Measurements from ENCODE around the gene CRIP1. TPM values are rescaled to one million over a fixed set of nuclear protein-coding genes. Genes with fewer than 3 reads are reported as not detected.

Gene CRIP1
- total RNA-seq, 2 experiments from 2014 or later: 285 to 286 TPM

GRCh38 chr14:105449276-105450122 lies 37.2 kb upstream of the CRIP1 start:
- ChIA-PET CTCF (no interaction called here), POLR2A (no interaction called here)

DNA sequence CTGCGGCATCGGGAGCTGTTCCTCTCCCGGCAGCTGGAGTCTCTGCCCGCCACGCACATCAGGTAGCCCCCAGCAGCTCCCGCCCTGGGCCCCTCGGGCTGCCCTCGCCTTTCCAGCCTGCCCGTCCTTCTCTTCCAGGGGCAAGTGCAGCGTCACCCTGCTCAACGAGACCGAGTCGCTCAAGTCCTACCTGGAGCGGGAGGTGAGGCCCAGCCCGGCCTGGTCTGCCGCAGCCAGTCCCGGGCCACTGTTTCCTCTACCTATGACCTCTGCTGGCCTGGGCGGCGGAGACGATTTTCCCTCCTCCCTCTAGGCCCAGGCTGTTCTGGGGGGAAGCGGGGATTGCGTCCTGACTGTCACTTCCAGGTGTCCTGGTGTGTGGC lies 36.6 kb upstream of the CRIP1 start:
- POLR2A ChIA-PET: no interaction called here

GRCh38 chr14:105450864-105451720 lies 35.6 kb upstream of the CRIP1 start:
- ChIA-PET CTCF (no interaction called here), POLR2A (no interaction called here)

More for the DNA sequence above, 36.6 kb upstream of the CRIP1 start:
- CTCF ChIA-PET: no interaction called here

- POLR2A ChIA-PET: no interaction called here
- CTCF ChIA-PET: interaction anchor here (0.9 kb wide), 1 partner anchor 30 kb away, joined by 3 read pairs; no protein-coding TSS in a partner anchor
These were observed 33.7 kb upstream of the CRIP1 start for GRCh38 chr14:105452963-105453362.

DNA sequence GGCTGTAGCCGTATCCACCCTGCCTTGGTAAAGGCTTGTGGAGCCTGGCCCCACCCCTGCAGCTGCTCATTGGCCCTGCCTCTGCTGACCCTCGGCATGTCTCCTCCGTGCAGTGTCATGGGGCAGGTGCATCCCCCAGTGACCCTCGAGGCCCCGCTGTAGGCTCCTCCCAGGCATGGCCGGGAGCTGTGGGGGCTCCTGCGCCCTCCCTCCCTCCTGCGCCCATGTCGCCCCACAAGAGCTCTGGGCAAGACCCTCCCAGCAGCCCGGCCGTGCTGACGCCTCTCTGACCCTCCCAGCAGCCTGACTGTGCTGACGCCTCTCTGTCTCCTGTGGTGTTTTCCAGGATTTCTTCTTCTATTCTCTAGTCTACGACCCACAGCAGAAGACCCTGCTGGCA lies 32.8 kb upstream of the CRIP1 start:
- ChIA-PET POLR2A (no interaction called here), CTCF (interaction anchor here (0.7 kb wide), 1 partner anchor 27 kb away, joined by 3 read pairs; no protein-coding TSS in a partner anchor)

DNA sequence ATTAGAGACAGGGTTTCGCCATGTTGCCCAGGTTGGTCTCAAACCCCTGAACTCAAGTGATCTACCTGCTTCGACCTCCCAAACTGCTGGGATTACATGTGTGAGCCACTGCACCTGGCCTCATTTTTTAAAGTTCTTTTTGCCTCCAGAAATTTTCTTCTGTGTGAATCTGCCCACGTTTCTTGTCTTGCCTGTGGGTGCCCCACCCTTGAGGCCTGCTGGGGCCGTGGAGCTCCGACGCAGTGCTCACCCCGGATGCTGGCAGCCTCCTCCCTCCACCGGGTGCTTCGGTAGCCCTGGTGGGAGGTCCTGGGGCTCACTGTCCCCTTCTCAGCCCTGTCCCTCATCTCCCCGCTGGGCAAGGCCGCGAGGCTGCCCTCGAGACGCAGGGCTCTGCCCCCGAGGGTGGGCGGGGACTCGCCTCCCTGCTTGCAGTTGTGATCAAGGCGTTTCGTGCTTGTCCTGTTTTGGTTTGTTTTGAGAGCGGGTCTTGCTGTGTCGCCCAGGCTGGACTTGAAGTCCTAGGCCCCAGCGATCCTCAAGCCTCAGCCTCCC lies 31.5 kb upstream of the CRIP1 start:
- CTCF ChIA-PET: no interaction called here

GRCh38 chr14:105455766-105456660 lies 30.7 kb upstream of the CRIP1 start:
- POLR2A ChIA-PET: no interaction called here

More for the DNA sequence above, 31.5 kb upstream of the CRIP1 start:
- POLR2A ChIA-PET: no interaction called here

GRCh38 chr14:105456736-105457617 lies 29.7 kb upstream of the CRIP1 start:
- POLR2A ChIA-PET: no interaction called here
- CTCF ChIA-PET: interaction anchor here (0.7 to 2.0 kb wide), 2 partner anchors 11 to 14 kb away, joined by 3 to 4 read pairs; no protein-coding TSS in a partner anchor

More at GRCh38 chr14:105455766-105456660, 30.7 kb upstream of the CRIP1 start:
- CTCF ChIA-PET: no interaction called here

DNA sequence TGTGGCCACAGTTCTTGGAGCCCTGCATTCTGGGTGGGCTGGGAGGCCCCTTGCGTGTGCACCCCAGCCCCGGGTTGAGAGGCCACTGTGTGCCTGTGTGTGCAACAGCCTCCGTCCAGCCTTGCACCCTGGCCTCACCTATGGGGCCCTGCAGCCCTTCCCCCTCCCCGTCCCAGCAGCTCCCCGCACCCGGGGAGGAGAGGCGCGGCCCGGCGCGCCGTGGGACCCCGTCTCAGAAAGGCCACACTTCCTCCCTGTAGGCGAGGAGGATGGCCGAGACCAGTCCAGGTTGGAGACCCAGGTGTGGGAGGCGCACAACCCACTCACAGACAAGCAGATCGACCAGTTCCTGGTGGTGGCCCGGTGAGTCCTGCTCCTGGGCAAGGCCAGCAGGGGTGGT lies 28.7 kb upstream of the CRIP1 start:
- POLR2A ChIA-PET: no interaction called here
- CTCF ChIA-PET: interaction anchor here (2.0 kb wide), 1 partner anchor 10 kb away, joined by 4 read pairs; no protein-coding TSS in a partner anchor

- ChIA-PET CTCF (interaction anchor here (2.0 kb wide), 1 partner anchor 10 kb away, joined by 4 read pairs; no protein-coding TSS in a partner anchor), POLR2A (no interaction called here)
These were observed 28.1 kb upstream of the CRIP1 start for GRCh38 chr14:105458571-105458970.

DNA sequence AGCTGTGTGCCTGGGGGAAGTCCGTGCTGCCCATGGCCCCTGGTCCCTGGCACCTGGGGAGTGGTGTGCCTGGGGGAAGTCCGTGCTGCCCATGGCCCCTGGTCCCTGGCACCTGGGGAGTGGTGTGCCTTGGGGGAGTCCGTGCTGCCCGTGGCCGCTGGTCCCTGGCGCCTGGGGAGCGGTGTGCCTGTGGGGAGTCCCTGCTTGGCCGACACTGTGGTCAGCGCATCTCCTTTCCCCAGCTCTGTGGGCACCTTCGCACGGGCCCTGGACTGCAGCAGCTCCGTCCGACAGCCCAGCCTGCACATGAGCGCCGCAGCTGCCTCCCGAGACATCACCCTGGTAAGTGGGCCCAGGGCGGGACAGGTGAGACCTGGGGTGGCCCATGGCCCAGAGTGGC lies 26.6 kb upstream of the CRIP1 start:
- ChIA-PET CTCF (no interaction called here), POLR2A (no interaction called here)

DNA sequence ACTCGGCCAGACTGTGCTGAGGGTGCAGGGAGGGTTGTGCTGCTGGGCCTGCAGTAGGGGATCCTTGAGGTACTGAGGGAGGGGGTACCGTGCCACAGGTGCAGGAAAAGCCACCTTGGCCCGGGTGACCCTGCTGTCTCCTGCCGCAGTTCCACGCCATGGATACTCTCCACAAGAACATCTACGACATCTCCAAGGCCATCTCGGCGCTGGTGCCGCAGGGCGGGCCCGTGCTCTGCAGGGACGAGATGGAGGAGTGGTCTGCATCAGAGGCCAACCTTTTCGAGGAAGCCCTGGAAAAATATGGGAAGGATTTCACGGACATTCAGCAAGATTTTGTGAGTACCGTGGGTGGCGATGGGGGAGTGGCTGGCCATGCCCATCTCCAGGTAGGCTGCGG lies 26.1 kb upstream of the CRIP1 start:
- POLR2A ChIA-PET: no interaction called here
- CTCF ChIA-PET: no interaction called here

DNA sequence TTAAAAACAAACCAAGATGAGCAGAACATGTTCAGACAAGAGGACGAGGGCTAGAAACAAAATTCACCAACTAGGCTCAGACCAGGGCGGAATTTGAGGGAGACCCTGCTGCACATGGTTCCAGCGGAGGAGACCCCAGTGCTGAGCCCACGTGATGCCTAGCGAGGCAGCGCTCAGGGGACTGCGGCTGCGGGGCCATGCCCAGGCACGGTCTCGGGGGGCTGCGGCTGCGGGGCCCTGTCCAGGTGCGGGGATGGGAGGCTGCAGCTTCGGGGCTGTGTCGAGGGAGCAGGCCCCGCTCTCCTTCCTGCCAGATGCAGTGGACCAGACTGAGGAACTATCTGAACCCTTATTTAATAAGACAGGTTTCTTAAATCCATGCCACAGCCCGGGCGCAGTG lies 24.8 kb upstream of the CRIP1 start:
- ChIA-PET CTCF (no interaction called here), POLR2A (no interaction called here)

DNA sequence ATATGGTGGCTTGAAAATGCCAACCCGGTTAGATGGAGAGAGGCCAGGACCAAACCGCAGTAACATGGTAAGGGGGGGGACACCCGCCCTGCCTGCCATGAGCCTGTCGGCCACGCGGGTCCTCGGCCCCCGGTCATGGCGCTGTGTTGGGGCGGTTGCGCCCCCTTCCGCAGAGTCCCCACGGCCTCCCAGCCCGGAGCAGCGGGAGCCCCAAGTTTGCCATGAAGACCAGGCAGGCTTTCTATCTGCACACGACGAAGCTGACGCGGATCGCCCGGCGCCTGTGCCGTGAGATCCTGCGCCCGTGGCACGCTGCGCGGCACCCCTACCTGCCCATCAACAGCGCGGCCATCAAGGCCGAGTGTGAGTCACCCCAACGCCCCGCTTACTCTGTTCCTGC lies 22.2 kb upstream of the CRIP1 start:
- ChIA-PET CTCF (no interaction called here), POLR2A (no interaction called here)

- CTCF ChIA-PET: no interaction called here
These were observed 21.3 kb upstream of the CRIP1 start for GRCh38 chr14:105465209-105466031.

GRCh38 chr14:105466531-105467248 lies 20.0 kb upstream of the CRIP1 start:
- CTCF ChIA-PET: no interaction called here
- POLR2A ChIA-PET: no interaction called here

More at GRCh38 chr14:105465209-105466031, 21.3 kb upstream of the CRIP1 start:
- POLR2A ChIA-PET: no interaction called here

All from activated CD8-positive, alpha-beta memory T cell treated with anti-CD3 and anti-CD28 coated beads for 36 hours (primary cell).